Panc1 (cell line): Measurements from ENCODE around the gene ACP4.

Experiments used
- REST ChIP-seq, 2 experiments: IDR thresholded peaks; 2 replicates each; pipeline ENCODE4 v1.6.1; 2011 to 2012; ENCODE audit warnings: low read depth in 2 of 2, control low read depth in 1 of 2, low read length in 1 of 2, mild to moderate bottlenecking in 1 of 2, moderate library complexity in 1 of 2; ENCODE audit not compliant: insufficient read depth in 1 of 2
- SIN3A ChIP-seq: IDR thresholded peaks from 2 replicates; pipeline ENCODE4 v1.6.1; 2012; ENCODE audit warnings: low read depth, mild to moderate bottlenecking, low read length, moderate library complexity, borderline replicate concordance; ENCODE audit not compliant: insufficient read depth

GRCh38 chr19:50804420-50805272, 14.4 kb downstream of the ACP4 start:
- TF ChIP-seq REST (IDR thresholded peaks at IDR 0.05; ENCODE audit: insufficient read depth in 1 of 2, low read depth in 2 of 2, low read length in 1 of 2) (no peak; a peak in 1 of 4 replicates), SIN3A (no peak)
